CD4-positive, alpha-beta memory T cell (primary cell): ENCODE data around the gene EML2. TPM values are rescaled to one million over a fixed set of nuclear protein-coding genes. Genes with fewer than 3 reads are reported as not detected.

Experiments used
- CTCF ChIA-PET: fragments of 350-600 bp; sonication (Branson Sonifier 250); formaldehyde crosslinking; loops from one replicate; lab custom pipeline; 2021; ENCODE audit warnings: inconsistent platforms; ENCODE audit not compliant: partially characterized antibody; lab: Charles Lee
- POLR2A ChIA-PET: fragments of 350-600 bp; sonication (Branson Sonifier 250); formaldehyde crosslinking; loops from one replicate; lab custom pipeline; 2021; ENCODE audit not compliant: partially characterized antibody; lab: Charles Lee
- DNase-seq, 5 donors: peaks; one replicate each; pipeline versions ENCODE4 v3.0.0 to v3.0.0-alpha.2; 2020 to 2022; ENCODE audit warnings: mixed read lengths in 1 of 5
- H3K27ac ChIP-seq: one replicate; pipeline ENCODE4 v1.7.0; 2013; ENCODE audit warnings: low read depth, low read length
- H3K27me3 ChIP-seq: 2 replicates; pipeline ENCODE4 v1.7.0; 2013; ENCODE audit warnings: mild to moderate bottlenecking, low read length, moderate library complexity; ENCODE audit not compliant: insufficient read depth
- H3K36me3 ChIP-seq: 2 replicates; pipeline ENCODE4 v1.7.0; 2013; ENCODE audit warnings: mild to moderate bottlenecking, low read length, moderate library complexity; ENCODE audit not compliant: insufficient read depth
- H3K4me1 ChIP-seq: 2 replicates; pipeline ENCODE4 v1.7.0; 2013; ENCODE audit warnings: mild to moderate bottlenecking, low read length, moderate library complexity; ENCODE audit not compliant: insufficient read depth
- H3K4me3 ChIP-seq, 2 donors: one replicate each; pipeline ENCODE4 v1.7.0; 2013; ENCODE audit warnings: low read length in 2 of 2, mild to moderate bottlenecking in 1 of 2
- H3K9me3 ChIP-seq, 2 donors: one replicate each; pipeline ENCODE4 v1.7.0; 2013; ENCODE audit warnings: low read length in 2 of 2, control low read depth in 1 of 2; ENCODE audit not compliant: control insufficient read depth in 1 of 2
- H3K27ac Mint-ChIP-seq, 7 donors: one replicate each; pipeline ENCODE4 v1.8.0; 2020 to 2021; ENCODE audit warnings: mixed read lengths in 7 of 7, mild to moderate bottlenecking in 6 of 7, inconsistent platforms in 3 of 7, moderate library complexity in 3 of 7
- H3K27me3 Mint-ChIP-seq, 2 donors: one replicate each; pipeline ENCODE4 v1.8.0; 2020 to 2021; ENCODE audit warnings: mixed read lengths in 2 of 2
- H3K36me3 Mint-ChIP-seq, 2 donors: one replicate each; pipeline ENCODE4 v1.8.0; 2020 to 2021; ENCODE audit warnings: mixed read lengths in 2 of 2, inconsistent platforms in 1 of 2, mild to moderate bottlenecking in 1 of 2
- H3K4me1 Mint-ChIP-seq, 4 donors: one replicate each; pipeline ENCODE4 v1.8.0; 2020 to 2021; ENCODE audit warnings: mixed read lengths in 4 of 4, mild to moderate bottlenecking in 1 of 4
- H3K4me3 Mint-ChIP-seq, 8 donors: one replicate each; pipeline ENCODE4 v1.8.0; 2020 to 2021; ENCODE audit warnings: mixed read lengths in 8 of 8, mild to moderate bottlenecking in 7 of 8, moderate library complexity in 6 of 8, inconsistent platforms in 3 of 8
- H3K9me3 Mint-ChIP-seq, 8 donors: one replicate each; pipeline ENCODE4 v1.8.0; 2020 to 2021; ENCODE audit warnings: mixed read lengths in 8 of 8, mild to moderate bottlenecking in 5 of 8, inconsistent platforms in 3 of 8, moderate library complexity in 1 of 8
- intact Hi-C: fragments of 100-400 bp; cut with micrococcal nuclease; formaldehyde crosslinking; loops from one replicate; pipeline ENCODE4 v1.15.1; 2023
- polyA plus RNA-seq, 2 donors: library from polyadenylated mRNA; unstranded; fragments of 300-500 nt; fragmentation: Illumina TruSeq; gene quantifications; one replicate each; pipeline ENCODE4 v1.2.3, GENCODE V29; 2021
- total RNA-seq, 2 experiments: library from RNA; stranded (reverse); gene quantifications; one replicate each; pipeline ENCODE4 v1.2.3, GENCODE V29; 2021

The EML2 gene
- total and polyA plus RNA-seq, 4 experiments from 2014 or later, result 11.0 to 78.0 (median 48.8) TPM

- Mint-ChIP-seq H3K27me3 (no peaks in the 10 kb centered on the region), H3K9me3 (no peaks in the 10 kb centered on the region), H3K36me3 (peaks cover 3 to 4% of the 10 kb centered on the region in 2 donors), H3K4me3 (no peak overlapping the region), H3K4me1 (peaks cover under 1 to 13% (median 4%) of the 10 kb centered on the region in 4 donors), H3K27ac (peak overlapping the region in 5 of 7 donors; percentile 4 to 84 (median 60))
- no peaks in the 10 kb centered on the region for H3K9me3 ChIP-seq
- intact Hi-C loops, result no loop called here
- H3K27ac ChIP-seq, result no peak overlapping the region
- H3K4me1 ChIP-seq, result no peaks in the 10 kb centered on the region
- no peaks in the 10 kb centered on the region for H3K36me3 ChIP-seq
- ChIA-PET CTCF (no interaction called here), POLR2A (no interaction called here)
- no peak for DNase-seq
- H3K27me3 ChIP-seq, result no peaks in the 10 kb centered on the region
- no peak overlapping the region for H3K4me3 ChIP-seq
Measured at GRCh38 chr19:45577111-45577905, 61.9 kb downstream of the EML2 start.

GRCh38 chr19:45576682-45577081 lies 62.5 kb downstream of the EML2 start:
- Histone ChIP-seq H3K27ac (no peak overlapping the region), H3K27me3 (no peaks in the 10 kb centered on the region), H3K9me3 (no peaks in the 10 kb centered on the region), H3K4me3 (no peak overlapping the region), H3K4me1 (no peaks in the 10 kb centered on the region), H3K36me3 (no peaks in the 10 kb centered on the region)
- Mint-ChIP-seq H3K27ac (peak overlapping the region in 1 of 7 donors; percentile 19), H3K4me3 (no peak overlapping the region), H3K9me3 (no peaks in the 10 kb centered on the region), H3K4me1 (peaks cover 0 to 12% (median 4%) of the 10 kb centered on the region in 4 donors), H3K36me3 (peaks cover 3 to 4% of the 10 kb centered on the region in 2 donors), H3K27me3 (no peaks in the 10 kb centered on the region)
- DNase-seq, result no peak
- POLR2A ChIA-PET, result no interaction called here
- intact Hi-C loops, result no loop called here
- CTCF ChIA-PET, result no interaction called here

- ChIA-PET CTCF (interaction anchor here (1.6 kb wide), 1 partner anchor 16 kb away, joined by 3 read pairs; no protein-coding TSS in a partner anchor), POLR2A (no interaction called here)
- H3K9me3 ChIP-seq, result no peaks in the 10 kb centered on the region
- peaks cover under 1 to 12% (median 4%) of the 10 kb centered on the region in 4 donors for H3K4me1 Mint-ChIP-seq
- no peaks in the 10 kb centered on the region for H3K4me1 ChIP-seq
- H3K36me3 ChIP-seq, result no peaks in the 10 kb centered on the region
- no peaks in the 10 kb centered on the region for H3K27me3 ChIP-seq
- peaks cover 0 to 1% of the 10 kb centered on the region in 2 donors for H3K36me3 Mint-ChIP-seq
- no peak overlapping the region for H3K27ac Mint-ChIP-seq
- intact Hi-C loops, result no loop called here
- H3K4me3 ChIP-seq, result no peak overlapping the region
- H3K27me3 Mint-ChIP-seq, result no peaks in the 10 kb centered on the region
- no peak overlapping the region for H3K4me3 Mint-ChIP-seq
- DNase-seq, result no peak
- H3K27ac ChIP-seq, result no peak overlapping the region
- H3K9me3 Mint-ChIP-seq, result no peaks in the 10 kb centered on the region
Measured at GRCh38 chr19:45575216-45575615, 64.0 kb downstream of the EML2 start.

- Mint-ChIP-seq H3K27ac (no peak overlapping the region), H3K27me3 (no peaks in the 10 kb centered on the region), H3K4me1 (peaks cover 7 to 19% (median 7%) of the 10 kb centered on the region in 4 donors), H3K36me3 (peaks cover 0 to 1% of the 10 kb centered on the region in 2 donors), H3K4me3 (no peak overlapping the region), H3K9me3 (no peaks in the 10 kb centered on the region)
- Histone ChIP-seq H3K9me3 (no peaks in the 10 kb centered on the region), H3K4me3 (no peak overlapping the region), H3K4me1 (no peaks in the 10 kb centered on the region), H3K27me3 (no peaks in the 10 kb centered on the region), H3K36me3 (no peaks in the 10 kb centered on the region), H3K27ac (no peak overlapping the region)
- intact Hi-C loops, result no loop called here
- CTCF ChIA-PET, result interaction anchor here (1.6 kb wide), 1 partner anchor 15 kb away, joined by 3 read pairs; no protein-coding TSS in a partner anchor
- DNase-seq, result no peak
- POLR2A ChIA-PET, result interaction anchor here (0.7 kb wide), 1 partner anchor 53 kb away, joined by 3 read pairs; no protein-coding TSS in a partner anchor
Measured at GRCh38 chr19:45574526-45574925, 64.7 kb downstream of the EML2 start.

GRCh38 chr19:45571457-45572220 lies 67.6 kb downstream of the EML2 start:
- no peak overlapping the region for H3K4me3 Mint-ChIP-seq
- H3K36me3 Mint-ChIP-seq, result peaks cover 0 to 1% of the 10 kb centered on the region in 2 donors
- Histone ChIP-seq H3K27ac (no peak overlapping the region), H3K4me1 (no peaks in the 10 kb centered on the region), H3K36me3 (no peaks in the 10 kb centered on the region), H3K27me3 (no peaks in the 10 kb centered on the region), H3K9me3 (no peaks in the 10 kb centered on the region), H3K4me3 (no peak overlapping the region)
- intact Hi-C loops, result no loop called here
- DNase-seq, result no peak
- H3K9me3 Mint-ChIP-seq, result no peaks in the 10 kb centered on the region
- CTCF ChIA-PET, result interaction anchor here (0.6 to 1.7 kb wide), 4 partner anchors 13 to 86 kb away, joined by 3 to 9 read pairs (median 3); no protein-coding TSS in a partner anchor
- H3K27me3 Mint-ChIP-seq, result no peaks in the 10 kb centered on the region
- H3K4me1 Mint-ChIP-seq, result peaks cover 1 to 9% (median 7%) of the 10 kb centered on the region in 4 donors
- H3K27ac Mint-ChIP-seq, result no peak overlapping the region
- POLR2A ChIA-PET, result interaction anchor here (0.6 kb wide), 1 partner anchor 1591 kb away, joined by 3 read pairs; no protein-coding TSS in a partner anchor

GRCh38 chr19:45569619-45570421 lies 69.4 kb downstream of the EML2 start:
- H3K27ac Mint-ChIP-seq, result peak overlapping the region in 5 of 7 donors; percentile 29 to 88 (median 74)
- H3K4me1 ChIP-seq, result no peaks in the 10 kb centered on the region
- intact Hi-C loops, result no loop called here
- no peaks in the 10 kb centered on the region for H3K9me3 ChIP-seq
- H3K36me3 ChIP-seq, result no peaks in the 10 kb centered on the region
- DNase-seq, result peak; percentile 28 to 46 (median 37)
- CTCF ChIA-PET, result interaction anchor here (0.8 to 0.9 kb wide), 2 partner anchors 18 to 75 kb away, joined by 3 read pairs; no protein-coding TSS in a partner anchor
- H3K27me3 Mint-ChIP-seq, result no peaks in the 10 kb centered on the region
- H3K27me3 ChIP-seq, result no peaks in the 10 kb centered on the region
- no peak overlapping the region for H3K4me3 ChIP-seq
- no peaks in the 10 kb centered on the region for H3K9me3 Mint-ChIP-seq
- H3K36me3 Mint-ChIP-seq, result no peaks in the 10 kb centered on the region
- no peak overlapping the region for H3K27ac ChIP-seq
- peak overlapping the region in 1 of 8 donors; percentile 65 for H3K4me3 Mint-ChIP-seq
- peaks cover 1 to 8% (median 7%) of the 10 kb centered on the region in 4 donors for H3K4me1 Mint-ChIP-seq
- POLR2A ChIA-PET, result no interaction called here
